Activated CD8-positive, alpha-beta memory T cell treated with anti-CD3 and anti-CD28 coated beads for 24 hours (primary cell): ENCODE data around the gene DERL2.

Experiments
- DNase-seq: peaks from one replicate; pipeline ENCODE4 v3.0.0-alpha.2; 2020

DERL2 gene

GRCh38 chr17:5485270-5486205, at the start of gene DERL2:
DERL2 (minus strand) TSS chr17:5486178; CDS start chr17:5486161, 17 bp downstream.
- DNase-seq: no peak

- DNase-seq: no peak
Measured at GRCh38 chr17:5535436-5535835, 49.5 kb upstream of the DERL2 start.

- DNase-seq: no peak
Measured at GRCh38 chr17:5533486-5534315, 47.7 kb upstream of the DERL2 start.

- DNase-seq: no peak
Measured at GRCh38 chr17:5532581-5532980, 46.6 kb upstream of the DERL2 start.

- DNase-seq: no peak
Measured at GRCh38 chr17:5531085-5531418, 45.1 kb upstream of the DERL2 start.

- no peak for DNase-seq
Measured at GRCh38 chr17:5530265-5531084, 44.5 kb upstream of the DERL2 start.

GRCh38 chr17:5527601-5528250, 41.7 kb upstream of the DERL2 start:
- no peak for DNase-seq

GRCh38 chr17:5526821-5527598, 41.0 kb upstream of the DERL2 start:
- DNase-seq: peak; percentile 78

- no peak for DNase-seq
Measured at GRCh38 chr17:5523249-5523648, 37.3 kb upstream of the DERL2 start.

GRCh38 chr17:5522476-5522875, 36.5 kb upstream of the DERL2 start:
- DNase-seq: no peak

GRCh38 chr17:5516060-5516792, 30.2 kb upstream of the DERL2 start:
- no peak for DNase-seq

GRCh38 chr17:5514976-5515375, 29.0 kb upstream of the DERL2 start:
- no peak for DNase-seq

- DNase-seq: no peak
Measured at GRCh38 chr17:5513628-5514027, 27.6 kb upstream of the DERL2 start.

GRCh38 chr17:5511401-5512225, 25.6 kb upstream of the DERL2 start:
- no peak for DNase-seq

GRCh38 chr17:5510771-5511170, 24.8 kb upstream of the DERL2 start:
- DNase-seq: no peak

GRCh38 chr17:5509482-5509881, 23.5 kb upstream of the DERL2 start:
- DNase-seq: no peak

GRCh38 chr17:5508810-5509209, 22.8 kb upstream of the DERL2 start:
- DNase-seq: no peak

- DNase-seq: no peak
Measured at GRCh38 chr17:5506307-5506706, 20.3 kb upstream of the DERL2 start.

- no peak for DNase-seq
Measured at GRCh38 chr17:5502552-5502951, 16.6 kb upstream of the DERL2 start.

- DNase-seq: peak; percentile 53
Measured at GRCh38 chr17:5501685-5502084, 15.7 kb upstream of the DERL2 start.
